ENCODE results near the gene VARS1. TPM values are rescaled to one million over a fixed set of nuclear protein-coding genes. Genes with fewer than 3 reads are reported as not detected.
"Not testable (repeated sequence)": the region's sequence is repeated elsewhere in the genome, so short reads cannot be mapped to it uniquely, and the experiment has no call there.

Gene VARS1
- total RNA-seq, 2 experiments from 2014 or later = 84.1 to 88.4 TPM

GRCh38 chr6:31820399-31820798, 24.8 kb upstream of the VARS1 start:
- not testable (repeated sequence) for DNase-seq, H3K9me3 Mint-ChIP-seq, H3K27me3 Mint-ChIP-seq
- Mint-ChIP-seq H3K4me3 (peak overlapping the region; percentile 92), H3K27ac (peak overlapping the region; percentile 94), H3K36me3 (ENCODE audit: low read depth) (peaks cover 20% of the 10 kb centered on the region), H3K4me1 (peaks cover 50% of the 10 kb centered on the region)
- ChIA-PET CTCF (interaction anchor here (1.2 to 1.5 kb wide), 2 partner anchors 14 to 82 kb away, joined by 5 to 6 read pairs; partner anchors contain the start of gene LSM2), POLR2A (interaction anchor here (1.2 to 6.4 kb wide), 6 partner anchors 8 to 168 kb away, joined by 4 to 95 read pairs (median 5); partner anchors contain the start of genes BAG6, CLIC1, LSM2 and MSH5)

GRCh38 chr6:31819871-31820299, 24.3 kb upstream of the VARS1 start:
- H3K4me1 Mint-ChIP-seq = peaks cover 45% of the 10 kb centered on the region

GRCh38 chr6:31817929-31818511, 22.5 kb upstream of the VARS1 start:
- H3K27me3 Mint-ChIP-seq, H3K9me3 Mint-ChIP-seq, DNase-seq: not testable (repeated sequence)
- H3K4me1 Mint-ChIP-seq = peaks cover 48% of the 10 kb centered on the region
- ChIA-PET CTCF (interaction anchor here (0.8 to 2.3 kb wide), 12 partner anchors 9 to 277 kb away, joined by 3 to 14 read pairs (median 4); partner anchors contain the start of genes DDAH2, DDX39B, HSPA1B and LSM2), POLR2A (interaction anchor here (0.6 to 6.4 kb wide), 14 partner anchors 9 to 157 kb away, joined by 3 to 95 read pairs (median 4); partner anchors contain the start of genes C6orf47, CLIC1, DDAH2 and GPANK1)
- H3K4me3 Mint-ChIP-seq = peak overlapping the region; percentile 91
- H3K36me3 Mint-ChIP-seq (ENCODE audit: low read depth) = peaks cover 18% of the 10 kb centered on the region
- H3K27ac Mint-ChIP-seq = peak overlapping the region; percentile 96

More at GRCh38 chr6:31819871-31820299, 24.3 kb upstream of the VARS1 start:
- ChIA-PET POLR2A (interaction anchor here (1.2 to 6.4 kb wide), 4 partner anchors 13 to 167 kb away, joined by 4 to 95 read pairs (median 4); partner anchors contain the start of genes BAG6, CLIC1, LSM2 and MSH5), CTCF (interaction anchor here (1.2 to 1.5 kb wide), 2 partner anchors 13 to 82 kb away, joined by 5 to 6 read pairs; partner anchors contain the start of gene LSM2)
- no peak for DNase-seq
- peak overlapping the region; percentile 53 for H3K4me3 Mint-ChIP-seq
- H3K36me3 Mint-ChIP-seq (ENCODE audit: low read depth) = peaks cover 20% of the 10 kb centered on the region
- H3K27me3 Mint-ChIP-seq = no peaks in the 10 kb centered on the region
- no peaks in the 10 kb centered on the region for H3K9me3 Mint-ChIP-seq
- H3K27ac Mint-ChIP-seq = peak overlapping the region; percentile 66

DNA sequence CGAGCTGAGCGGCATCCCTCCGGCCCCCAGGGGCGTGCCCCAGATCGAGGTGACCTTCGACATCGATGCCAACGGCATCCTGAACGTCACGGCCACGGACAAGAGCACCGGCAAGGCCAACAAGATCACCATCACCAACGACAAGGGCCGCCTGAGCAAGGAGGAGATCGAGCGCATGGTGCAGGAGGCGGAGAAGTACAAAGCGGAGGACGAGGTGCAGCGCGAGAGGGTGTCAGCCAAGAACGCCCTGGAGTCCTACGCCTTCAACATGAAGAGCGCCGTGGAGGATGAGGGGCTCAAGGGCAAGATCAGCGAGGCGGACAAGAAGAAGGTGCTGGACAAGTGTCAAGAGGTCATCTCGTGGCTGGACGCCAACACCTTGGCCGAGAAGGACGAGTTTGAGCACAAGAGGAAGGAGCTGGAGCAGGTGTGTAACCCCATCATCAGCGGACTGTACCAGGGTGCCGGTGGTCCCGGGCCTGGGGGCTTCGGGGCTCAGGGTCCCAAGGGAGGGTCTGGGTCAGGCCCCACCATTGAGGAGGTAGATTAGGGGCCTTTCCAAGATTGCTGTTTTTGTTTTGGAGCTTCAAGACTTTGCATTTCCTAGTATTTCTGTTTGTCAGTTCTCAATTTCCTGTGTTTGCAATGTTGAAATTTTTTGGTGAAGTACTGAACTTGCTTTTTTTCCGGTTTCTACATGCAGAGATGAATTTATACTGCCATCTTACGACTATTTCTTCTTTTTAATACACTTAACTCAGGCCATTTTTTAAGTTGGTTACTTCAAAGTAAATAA, 21.8 kb upstream of the VARS1 start:
- Mint-ChIP-seq H3K27ac (peak overlapping the region; percentile 96), H3K4me1 (peaks cover 49% of the 10 kb centered on the region), H3K4me3 (peak overlapping the region; percentile 91), H3K36me3 (ENCODE audit: low read depth) (peaks cover 18% of the 10 kb centered on the region)
- not testable (repeated sequence) for H3K9me3 Mint-ChIP-seq, H3K27me3 Mint-ChIP-seq, DNase-seq
- CTCF ChIA-PET = interaction anchor here (0.8 to 2.3 kb wide), 11 partner anchors 10 to 276 kb away, joined by 3 to 14 read pairs (median 6); partner anchors contain the start of genes DDAH2, DDX39B, HSPA1B and LSM2
- POLR2A ChIA-PET = interaction anchor here (1.0 to 6.4 kb wide), 12 partner anchors 10 to 157 kb away, joined by 3 to 95 read pairs (median 5); partner anchors contain the start of genes C6orf47, CLIC1, DDAH2 and GPANK1

DNA sequence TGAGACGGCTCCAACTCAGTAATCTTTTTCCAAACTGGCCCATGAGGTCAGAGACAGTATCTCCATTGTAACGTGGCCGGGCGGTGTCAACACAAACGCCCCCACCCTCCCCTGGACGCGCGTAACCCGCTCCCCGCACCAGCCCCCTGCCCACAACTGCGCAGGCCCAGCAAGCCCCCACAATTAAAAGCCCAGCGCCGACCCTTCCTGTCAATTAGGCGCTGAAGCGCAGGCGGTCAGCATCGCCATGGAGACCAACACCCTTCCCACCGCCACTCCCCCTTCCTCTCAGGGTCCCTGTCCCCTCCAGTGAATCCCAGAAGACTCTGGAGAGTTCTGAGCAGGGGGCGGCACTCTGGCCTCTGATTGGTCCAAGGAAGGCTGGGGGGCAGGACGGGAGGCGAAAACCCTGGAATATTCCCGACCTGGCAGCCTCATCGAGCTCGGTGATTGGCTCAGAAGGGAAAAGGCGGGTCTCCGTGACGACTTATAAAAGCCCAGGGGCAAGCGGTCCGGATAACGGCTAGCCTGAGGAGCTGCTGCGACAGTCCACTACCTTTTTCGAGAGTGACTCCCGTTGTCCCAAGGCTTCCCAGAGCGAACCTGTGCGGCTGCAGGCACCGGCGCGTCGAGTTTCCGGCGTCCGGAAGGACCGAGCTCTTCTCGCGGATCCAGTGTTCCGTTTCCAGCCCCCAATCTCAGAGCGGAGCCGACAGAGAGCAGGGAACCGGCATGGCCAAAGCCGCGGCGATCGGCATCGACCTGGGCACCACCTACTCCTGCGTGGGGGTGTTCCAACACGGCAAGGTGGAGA, 19.7 kb upstream of the VARS1 start, which contains the start of the genes HSPA1A and HSPA1L:
HSPA1A (plus strand) TSS at position 519 of the 814 bp plus-strand sequence; CDS start at position 733, 214 bp downstream.
HSPA1L (minus strand) TSS at position 259 of the 814 bp plus-strand sequence. CDS start 3,311 bp downstream, outside the sequence.
- POLR2A ChIA-PET = interaction anchor here (0.8 to 5.6 kb wide), 14 partner anchors 8 to 274 kb away, joined by 3 to 98 read pairs (median 8); partner anchors contain the start of genes CLIC1, CSNK2B, DDX39B and HSPA1B
- peaks cover 55% of the 10 kb centered on the region for H3K4me1 Mint-ChIP-seq

DNA sequence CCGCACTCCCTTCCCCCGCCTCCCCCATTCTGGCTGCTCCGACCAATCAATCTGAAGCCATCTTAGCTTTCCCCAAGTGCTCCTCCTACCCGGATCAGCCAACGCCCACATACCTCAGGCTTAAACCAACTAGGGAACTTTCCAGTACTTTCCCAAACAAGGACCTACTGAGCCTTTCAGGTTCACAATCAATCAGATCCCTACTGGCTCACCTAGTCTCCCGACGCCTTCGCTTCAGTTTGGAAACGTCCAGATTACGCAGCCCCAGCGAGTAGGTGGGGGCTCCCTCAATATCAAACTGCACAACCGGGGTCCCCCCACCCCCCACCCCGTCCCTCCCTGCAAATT, 19.1 kb upstream of the VARS1 start:
- Mint-ChIP-seq H3K4me3 (peak overlapping the region; percentile 83), H3K9me3 (no peaks in the 10 kb centered on the region), H3K27me3 (no peaks in the 10 kb centered on the region), H3K27ac (peak overlapping the region; percentile 82), H3K36me3 (ENCODE audit: low read depth) (peaks cover 24% of the 10 kb centered on the region), H3K4me1 (peaks cover 51% of the 10 kb centered on the region)
- DNase-seq = peak; percentile 82
- CTCF ChIA-PET = interaction anchor here (0.8 to 2.9 kb wide), 11 partner anchors 8 to 273 kb away, joined by 3 to 14 read pairs (median 5); partner anchors contain the start of genes DDX39B, HSPA1B, LSM2 and VARS1
- POLR2A ChIA-PET = interaction anchor here (0.8 to 5.6 kb wide), 15 partner anchors 8 to 273 kb away, joined by 3 to 98 read pairs (median 7); partner anchors contain the start of genes CLIC1, CSNK2B, DDX39B and GPANK1

More for the DNA sequence above, 19.7 kb upstream of the VARS1 start, which contains the start of the genes HSPA1A and HSPA1L:
- H3K9me3 Mint-ChIP-seq = no peaks in the 10 kb centered on the region
- CTCF ChIA-PET = interaction anchor here (0.8 to 2.4 kb wide), 12 partner anchors 9 to 273 kb away, joined by 3 to 13 read pairs (median 4); partner anchors contain the start of genes CLIC1, DDX39B, HSPA1B and LSM2
- peak within 1 kb of the TSS; percentile 96 for H3K27ac Mint-ChIP-seq
- H3K36me3 Mint-ChIP-seq (ENCODE audit: low read depth) = peaks cover 23% of the 10 kb centered on the region
- H3K4me3 Mint-ChIP-seq = peak within 1 kb of the TSS; percentile 83
- peak; percentile 82 for DNase-seq
- no peaks in the 10 kb centered on the region for H3K27me3 Mint-ChIP-seq

- CTCF ChIA-PET = interaction anchor here (1.1 to 2.9 kb wide), 9 partner anchors 7 to 84 kb away, joined by 3 to 14 read pairs (median 7); partner anchors contain the start of genes CLIC1, HSPA1B, LSM2 and VARS1
- peaks cover 44% of the 10 kb centered on the region for H3K4me1 Mint-ChIP-seq
- no peaks in the 10 kb centered on the region for H3K27me3 Mint-ChIP-seq
- peak overlapping the region; percentile 71 for H3K4me3 Mint-ChIP-seq
- H3K36me3 Mint-ChIP-seq (ENCODE audit: low read depth) = peaks cover 22% of the 10 kb centered on the region
- no peaks in the 10 kb centered on the region for H3K9me3 Mint-ChIP-seq
- POLR2A ChIA-PET = interaction anchor here (1.1 to 5.6 kb wide), 12 partner anchors 8 to 272 kb away, joined by 3 to 98 read pairs (median 8); partner anchors contain the start of genes CLIC1, DDX39B, HSPA1B and MSH5
- DNase-seq = no peak
- H3K27ac Mint-ChIP-seq = peak overlapping the region; percentile 96
These were observed 17.9 kb upstream of the VARS1 start for GRCh38 chr6:31813465-31813849.

DNA sequence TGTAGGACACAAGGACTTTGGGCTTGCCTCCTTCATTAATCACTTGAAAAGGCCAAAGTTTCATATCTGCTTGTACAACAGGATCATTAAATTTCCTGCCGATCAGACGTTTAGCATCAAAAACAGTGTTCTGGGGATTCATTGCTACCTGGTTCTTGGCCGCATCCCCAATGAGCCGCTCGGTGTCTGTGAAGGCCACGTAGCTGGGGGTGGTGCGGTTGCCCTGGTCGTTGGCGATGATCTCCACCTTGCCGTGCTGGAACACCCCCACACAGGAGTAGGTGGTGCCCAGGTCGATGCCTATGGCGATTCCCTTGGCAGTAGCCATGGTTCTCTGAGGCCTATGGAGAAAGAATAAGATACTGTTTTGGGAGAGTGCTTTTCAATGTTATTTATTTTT, 16.1 kb upstream of the VARS1 start:
- peaks cover 13% of the 10 kb centered on the region for H3K36me3 Mint-ChIP-seq (ENCODE audit: low read depth)
- H3K4me1 Mint-ChIP-seq = peaks cover 41% of the 10 kb centered on the region
- DNase-seq = no peak
- H3K27me3 Mint-ChIP-seq = no peaks in the 10 kb centered on the region
- no peak overlapping the region for H3K4me3 Mint-ChIP-seq
- H3K9me3 Mint-ChIP-seq = no peaks in the 10 kb centered on the region
- ChIA-PET POLR2A (interaction anchor here (0.7 to 5.6 kb wide), 9 partner anchors 8 to 160 kb away, joined by 3 to 98 read pairs (median 10); partner anchors contain the start of genes CLIC1, HSPA1B, MSH5 and VARS1), CTCF (interaction anchor here (2.9 kb wide), 1 partner anchor 15 kb away, joined by 14 read pairs; the partner anchor contains the start of gene HSPA1B)
- H3K27ac Mint-ChIP-seq = peak overlapping the region; percentile 96

- not testable (repeated sequence) for H3K9me3 Mint-ChIP-seq, H3K27me3 Mint-ChIP-seq, H3K4me3 Mint-ChIP-seq, H3K27ac Mint-ChIP-seq, DNase-seq
- ChIA-PET CTCF (interaction anchor here (3.6 kb wide), 1 partner anchor 12 kb away, joined by 23 read pairs; the partner anchor contains the start of gene VARS1), POLR2A (interaction anchor here (4.0 kb wide), 1 partner anchor 11 kb away, joined by 51 read pairs; the partner anchor contains the start of gene VARS1)
- Mint-ChIP-seq H3K4me1 (peaks cover 55% of the 10 kb centered on the region), H3K36me3 (ENCODE audit: low read depth) (peaks cover 26% of the 10 kb centered on the region)
These were observed 13.0 kb upstream of the VARS1 start for GRCh38 chr6:31808599-31808998.

- H3K27me3 Mint-ChIP-seq = no peaks in the 10 kb centered on the region
- ChIA-PET POLR2A (interaction anchor here (0.6 to 4.0 kb wide), 34 partner anchors 8 to 1167 kb away, joined by 3 to 57 read pairs (median 5); partner anchors contain the start of genes ABHD16A, BAG6, C6orf47 and CLIC1), CTCF (interaction anchor here (0.6 to 3.6 kb wide), 21 partner anchors 8 to 461 kb away, joined by 3 to 23 read pairs (median 7); partner anchors contain the start of genes DDAH2, HSPA1A, HSPA1B and HSPA1L)
- peaks cover 35% of the 10 kb centered on the region for H3K36me3 Mint-ChIP-seq (ENCODE audit: low read depth)
- peak within 1 kb of the TSS; percentile 91 for H3K4me3 Mint-ChIP-seq
- peak; percentile 98 for DNase-seq
- H3K4me1 Mint-ChIP-seq = peaks cover 43% of the 10 kb centered on the region
- H3K27ac Mint-ChIP-seq = peak within 1 kb of the TSS; percentile 91
- no peaks in the 10 kb centered on the region for H3K9me3 Mint-ChIP-seq
These were observed 11.1 kb upstream of the VARS1 start, which contains the start of gene LSM2 for GRCh38 chr6:31806470-31807272. Gene LSM2, minus strand, starts transcription at chr6:31806966. Its CDS starts 209 bp downstream, at chr6:31806757.
